Measurements from ENCODE around the gene SIX5.

GRCh38 chr19:45766296-45766868 is 2.7 kb downstream of the SIX5 start:
- no peak for TF ChIP-seq POLR2AphosphoS5 (IDR thresholded peaks at IDR 0.05; ENCODE audit: insufficient read depth in 1 of 2, low read depth in 1 of 2)
- TF ChIP-seq CTCF (IDR thresholded peaks at IDR 0.05), result no peak
